SK-N-SH (cell line): ENCODE data around the gene WNT4. TPM values are rescaled to one million over a fixed set of nuclear protein-coding genes. Genes with fewer than 3 reads are reported as not detected.
A peak's percentile ranks its signal among the peaks of the same experiment; 100 is the strongest.

Experiments used
- CTCF ChIA-PET: fragments of 300-600, 350-600 bp; formaldehyde crosslinking; extraction: SDS; loops from one replicate; lab custom pipeline; 2021; lab: Yijun Ruan, JAX
- POLR2A ChIA-PET: fragments of 350-600 bp; sonication (Branson Sonifier 250); formaldehyde crosslinking; extraction: SDS; loops from one replicate; lab custom pipeline; 2020; ENCODE audit warnings: antibody characterized with exemption, inconsistent platforms; lab: Yijun Ruan, JAX
- DNase-seq: peaks from one replicate; pipeline ENCODE4 v3.0.0; 2012
- H2AFZ ChIP-seq: fragments of 200-600 bp; sonication (generic); 2 replicates; pipeline ENCODE4 v1.8.1; 2016; ENCODE audit warnings: antibody characterized with exemption, mild to moderate bottlenecking, low read depth
- H3F3A ChIP-seq: fragments of 200-600 bp; sonication (generic); replicated peaks from 2 replicates; pipeline ENCODE3; 2016; ENCODE audit warnings: antibody characterized with exemption, mild to moderate bottlenecking; ENCODE audit not compliant: insufficient read depth
- H3K27ac ChIP-seq, 2 experiments: fragments of 200-500 bp in 1 of 2; fragments of 200-600 bp in 1 of 2; sonication (Bioruptor generic) in 1 of 2; sonication (generic), shearing (Covaris generic) in 1 of 2; 2 replicates each; pipeline versions ENCODE4 v1.5.1 to v1.6.1; 2014 to 2016; ENCODE audit warnings: low read depth in 2 of 2, inconsistent platforms in 1 of 2, low read length in 1 of 2, mild to moderate bottlenecking in 1 of 2, mixed read lengths in 1 of 2
- H3K27me3 ChIP-seq: fragments of 200-600 bp; sonication (generic), shearing (Covaris generic); 2 replicates; pipeline ENCODE4 v1.6.1; 2016; ENCODE audit warnings: mixed run types; ENCODE audit not compliant: insufficient read depth
- H3K36me3 ChIP-seq, 2 experiments: fragments of 200-500 bp in 1 of 2; fragments of 200-600 bp in 1 of 2; sonication (Bioruptor generic) in 1 of 2; sonication (generic) in 1 of 2; replicated peaks in 1 of 2; 2 replicates each; pipeline versions ENCODE3 to v1.5.1; 2014 to 2016; ENCODE audit warnings: low read length in 1 of 2, mild to moderate bottlenecking in 1 of 2; ENCODE audit not compliant: insufficient read depth in 2 of 2, control insufficient read depth in 1 of 2
- H3K4me1 ChIP-seq, 2 experiments: fragments of 200-500 bp in 1 of 2; fragments of 200-600 bp in 1 of 2; sonication (Bioruptor generic) in 1 of 2; sonication (generic), shearing (Covaris generic) in 1 of 2; 2 replicates each; pipeline versions ENCODE4 v1.5.1 to v1.6.1; 2014 to 2016; ENCODE audit warnings: low read depth in 1 of 2, low read length in 1 of 2, mixed run types in 1 of 2; ENCODE audit not compliant: insufficient read depth in 2 of 2, control insufficient read depth in 1 of 2
- H3K4me2 ChIP-seq: fragments of 200-600 bp; sonication (generic), shearing (Covaris generic); 2 replicates; pipeline ENCODE4 v1.6.1; 2017; ENCODE audit warnings: mixed run types
- H3K4me3 ChIP-seq, 2 experiments: fragments of 200-500 bp in 1 of 2; fragments of 200-600 bp in 1 of 2; sonication (Bioruptor generic) in 1 of 2; sonication (generic), shearing (Covaris generic) in 1 of 2; 2 replicates each; pipeline versions ENCODE4 v1.5.1 to v1.8.1; 2014 to 2016; ENCODE audit warnings: low read depth in 2 of 2, inconsistent platforms in 1 of 2, low read length in 1 of 2, mild to moderate bottlenecking in 1 of 2, mixed read lengths in 1 of 2, moderate library complexity in 1 of 2
- H3K79me2 ChIP-seq: fragments of 200-600 bp; sonication (generic); 2 replicates; pipeline ENCODE4 v1.8.1; 2017; ENCODE audit warnings: mild to moderate bottlenecking; ENCODE audit not compliant: insufficient read depth
- H3K9ac ChIP-seq: fragments of 200-600 bp; sonication (generic); 2 replicates; pipeline ENCODE4 v1.6.1; 2017; ENCODE audit warnings: mixed run types
- H3K9me2 ChIP-seq: fragments of 200-600 bp; sonication (generic); 2 replicates; pipeline ENCODE4 v1.6.1; 2017; ENCODE audit warnings: mixed run types
- H3K9me3 ChIP-seq: fragments of 200-600 bp; sonication (generic); 2 replicates; pipeline ENCODE4 v1.6.1; 2017; ENCODE audit warnings: mixed run types, mild to moderate bottlenecking, moderate library complexity
- H4K20me1 ChIP-seq: fragments of 200-600 bp; sonication (generic); 2 replicates; pipeline ENCODE4 v1.6.1; 2017; ENCODE audit warnings: mild to moderate bottlenecking, mixed run types; ENCODE audit not compliant: insufficient read depth
- CTCF ChIP-seq: fragments of 200-600 bp; sonication (generic); IDR thresholded peaks from 2 replicates; pipeline ENCODE4 v1.6.1; 2017; ENCODE audit warnings: antibody characterized with exemption, mild to moderate bottlenecking, moderate library complexity
- FOXJ3 ChIP-seq: sonication (generic); formaldehyde crosslinking; IDR thresholded peaks from 2 replicates; pipeline ENCODE4 v1.5.1; 2020; ENCODE audit warnings: mild to moderate bottlenecking, missing genetic modification reagents
- MXI1 ChIP-seq: IDR thresholded peaks from 2 replicates; pipeline ENCODE4 v1.6.1; 2012; ENCODE audit warnings: mild to moderate bottlenecking, low read depth, low read length, improper control_type of control experiment
- NFIC ChIP-seq: IDR thresholded peaks from 2 replicates; pipeline ENCODE4 v1.4.0; 2012; ENCODE audit warnings: borderline replicate concordance
- NRF1 ChIP-seq: IDR thresholded peaks from 2 replicates; pipeline ENCODE4 v1.6.1; 2012; ENCODE audit warnings: low read depth, mild to moderate bottlenecking, low read length
- RAD21 ChIP-seq: IDR thresholded peaks from 2 replicates; pipeline ENCODE4 v1.6.1; 2012; ENCODE audit warnings: mild to moderate bottlenecking, low read length
- RCOR1 ChIP-seq: fragments of 150-350 bp; IDR thresholded peaks from 2 replicates; pipeline ENCODE4 v1.6.1; 2017; ENCODE audit warnings: antibody characterized with exemption, low read length
- RXRA ChIP-seq: IDR thresholded peaks from 2 replicates; pipeline ENCODE4 v1.4.0; 2012; ENCODE audit warnings: low read depth, mild to moderate bottlenecking, borderline replicate concordance
- SIN3A ChIP-seq: IDR thresholded peaks from 2 replicates; pipeline ENCODE4 v1.6.1; 2012; ENCODE audit warnings: low read depth, mild to moderate bottlenecking, low read length, moderate library complexity, borderline replicate concordance
- SMC3 ChIP-seq: IDR thresholded peaks from 2 replicates; pipeline ENCODE4 v1.6.1; 2012; ENCODE audit warnings: low read depth, low read length, improper control_type of control experiment
- USF1 ChIP-seq: IDR thresholded peaks from 2 replicates; pipeline ENCODE4 v1.4.0; 2012; ENCODE audit warnings: low read depth, borderline replicate concordance
- WGBS: methylation state at CpG from one replicate; pipeline ENCODE4 v1.1.6; 2017; ENCODE audit warnings: low lambda C conversion rate; 5-methylcytosine and 5-hydroxymethylcytosine counted together
- polyA plus RNA-seq, 3 experiments: library from polyadenylated mRNA; depleted of rRNA; stranded (reverse); fragments of >200 nt; gene quantifications; 2 replicates each; pipeline ENCODE4 v1.2.3, GENCODE V29; 2012
- TF ChIP-seq, protein P1 (sequence below): fragments of 150-350 bp; IDR thresholded peaks from 2 replicates; pipeline ENCODE4 v1.6.1; 2016; ENCODE audit warnings: mild to moderate bottlenecking, low read depth, low read length

The WNT4 gene
- polyA plus RNA-seq, 1 of the 3 experiments (the other 2 are of a cell fraction), result 0.03 TPM

GRCh38 chr1:22132517-22133235 is 10.2 kb downstream of the WNT4 start (continued):
- TF ChIP-seq SIN3A, result no peak
- no peak for TF ChIP-seq MXI1
- no peak for TF ChIP-seq CTCF
- no peak for TF ChIP-seq RCOR1
- TF ChIP-seq USF1, result no peak
- TF ChIP-seq FOXJ3 (CRISPR knock-in tag), result no peak

DNA sequence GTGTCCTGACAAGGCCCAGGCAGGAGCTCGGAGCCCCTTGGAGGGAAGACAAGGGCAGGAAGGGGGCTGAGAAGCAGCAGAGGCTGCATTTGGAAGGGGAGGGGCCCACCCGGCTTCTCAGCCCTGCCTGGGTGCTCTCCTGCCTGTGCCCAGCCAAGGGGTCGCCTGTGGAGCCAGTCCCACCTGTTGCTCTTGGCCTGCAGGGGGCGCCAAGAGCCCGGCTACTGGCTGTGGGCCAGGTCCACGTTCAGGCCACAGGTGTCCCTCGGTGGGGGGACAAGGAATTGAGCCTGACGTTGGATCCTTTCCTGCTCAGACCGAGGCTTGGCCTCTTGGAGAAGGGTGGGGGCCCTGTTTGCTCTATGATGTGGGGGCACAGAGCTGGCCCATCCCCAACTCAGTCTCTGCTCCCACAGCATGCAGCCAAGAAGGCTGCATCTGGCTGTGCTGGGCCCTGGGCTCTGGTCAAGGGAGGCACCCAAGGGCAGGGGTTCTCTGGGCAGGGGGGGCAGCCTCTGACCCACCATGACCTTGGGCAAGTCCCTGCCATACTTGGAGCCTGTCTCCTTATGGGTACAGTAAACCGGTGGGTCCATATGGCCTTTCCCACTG is 10.9 kb downstream of the WNT4 start:
- no peak overlapping the region for H3K9ac ChIP-seq
- CTCF ChIA-PET, result interaction anchor here (0.6 to 9.3 kb wide), 47 partner anchors 9 to 510 kb away, joined by 3 to 173 read pairs (median 4); no protein-coding TSS in a partner anchor
- peak; percentile 92 for DNase-seq
- no peak overlapping the region for H3K27ac ChIP-seq
- H3F3A ChIP-seq, result no peaks in the 10 kb centered on the region
- H3K4me1 ChIP-seq, result peaks cover 7 to 13% of the 10 kb centered on the region in 2 experiments; a peak in 3 of 4 replicates
- TF ChIP-seq, protein P1, sequence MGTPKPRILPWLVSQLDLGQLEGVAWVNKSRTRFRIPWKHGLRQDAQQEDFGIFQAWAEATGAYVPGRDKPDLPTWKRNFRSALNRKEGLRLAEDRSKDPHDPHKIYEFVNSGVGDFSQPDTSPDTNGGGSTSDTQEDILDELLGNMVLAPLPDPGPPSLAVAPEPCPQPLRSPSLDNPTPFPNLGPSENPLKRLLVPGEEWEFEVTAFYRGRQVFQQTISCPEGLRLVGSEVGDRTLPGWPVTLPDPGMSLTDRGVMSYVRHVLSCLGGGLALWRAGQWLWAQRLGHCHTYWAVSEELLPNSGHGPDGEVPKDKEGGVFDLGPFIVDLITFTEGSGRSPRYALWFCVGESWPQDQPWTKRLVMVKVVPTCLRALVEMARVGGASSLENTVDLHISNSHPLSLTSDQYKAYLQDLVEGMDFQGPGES, result no peak
- peak; percentile 67 for TF ChIP-seq SMC3
- peak; percentile 86 for TF ChIP-seq NFIC
- TF ChIP-seq CTCF, result peak; percentile 75
- TF ChIP-seq RAD21, result peak; percentile 87
- TF ChIP-seq RXRA, result no peak
- no peak for TF ChIP-seq NRF1
- no peaks in the 10 kb centered on the region for H3K79me2 ChIP-seq
- H3K27me3 ChIP-seq, result no peaks in the 10 kb centered on the region
- no peak overlapping the region for H2AFZ ChIP-seq
- no peaks in the 10 kb centered on the region for H3K36me3 ChIP-seq
- POLR2A ChIA-PET, result interaction anchor here (0.8 kb wide), 1 partner anchor 87 kb away, joined by 3 read pairs; no protein-coding TSS in a partner anchor
- no peak overlapping the region; a peak in 1 of 4 replicates for H3K4me3 ChIP-seq
- peak overlapping the region; percentile 63; the same call in 1 of the 2 replicates for H3K4me2 ChIP-seq
- no peaks in the 10 kb centered on the region for H3K9me3 ChIP-seq
- H3K9me2 ChIP-seq, result no peaks in the 10 kb centered on the region
- H4K20me1 ChIP-seq, result peaks cover 23% of the 10 kb centered on the region
- WGBS, result 40% methylated on average over 3 of the region's 10 CpGs
